Embryonic facial prominence (tissue), 1 donor: ENCODE results near the gene CFH.
"Not testable (repeated sequence)": the region's sequence is repeated elsewhere in the genome, so short reads cannot be mapped to it uniquely, and the experiment has no call there.

Experiments
- DNase-seq: peaks from one replicate; pipeline ENCODE4 v3.0.0-alpha.2; 2016; ENCODE audit errors: extremely low spot score

The CFH gene

DNA sequence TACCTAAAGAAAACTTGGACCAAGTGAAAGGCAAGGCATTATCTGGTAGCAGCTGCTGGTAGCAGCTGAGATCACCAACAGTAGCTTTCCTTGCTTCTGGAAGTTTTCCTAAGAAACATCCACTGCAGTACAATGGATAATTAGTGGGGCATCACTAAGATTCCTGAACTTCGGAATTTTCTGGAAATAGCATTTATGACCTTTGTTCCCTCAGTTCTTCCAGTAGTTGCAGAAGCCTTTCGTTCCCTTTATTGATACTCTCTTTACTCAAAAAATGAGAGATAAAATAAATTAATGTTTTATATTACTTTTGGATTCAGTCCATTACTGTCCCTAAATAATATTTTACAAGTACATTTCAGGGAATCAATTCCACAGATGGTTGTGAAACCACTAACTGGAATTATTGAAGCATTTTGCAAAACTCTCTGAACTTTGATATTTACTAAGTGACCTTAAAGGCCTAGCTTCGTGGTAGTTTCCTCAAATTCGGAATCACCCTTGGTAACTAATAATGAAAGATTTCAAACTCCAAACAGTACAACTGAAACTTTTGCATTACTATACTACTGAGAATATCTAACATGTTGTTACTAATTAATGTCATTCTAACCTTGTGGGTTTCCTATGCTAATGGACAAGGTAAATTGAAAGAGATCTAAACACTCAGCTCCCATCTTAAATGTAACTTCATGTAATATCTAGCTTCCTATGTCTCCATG is 113.3 kb downstream of the CFH start:
- not testable (repeated sequence) for DNase-seq

DNA sequence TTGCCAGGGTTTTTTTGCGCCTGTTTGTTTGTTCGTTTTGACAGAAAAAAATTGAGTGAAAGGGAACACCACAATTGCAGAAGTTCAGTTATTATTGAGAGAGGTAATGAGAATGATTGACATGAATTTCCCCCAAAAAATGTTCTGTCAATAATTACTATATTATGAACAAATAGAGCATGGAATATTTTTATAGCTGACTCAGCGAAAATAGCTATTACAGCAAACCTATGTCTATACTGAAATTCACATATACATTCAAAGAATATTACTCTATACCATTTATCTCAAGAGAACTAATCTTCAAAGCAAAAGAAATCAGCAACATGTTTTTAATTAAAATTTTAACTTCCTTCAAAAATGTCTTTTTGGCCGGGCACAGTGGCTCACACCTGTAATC is 118.0 kb downstream of the CFH start:
- DNase-seq, result not testable (repeated sequence)

DNA sequence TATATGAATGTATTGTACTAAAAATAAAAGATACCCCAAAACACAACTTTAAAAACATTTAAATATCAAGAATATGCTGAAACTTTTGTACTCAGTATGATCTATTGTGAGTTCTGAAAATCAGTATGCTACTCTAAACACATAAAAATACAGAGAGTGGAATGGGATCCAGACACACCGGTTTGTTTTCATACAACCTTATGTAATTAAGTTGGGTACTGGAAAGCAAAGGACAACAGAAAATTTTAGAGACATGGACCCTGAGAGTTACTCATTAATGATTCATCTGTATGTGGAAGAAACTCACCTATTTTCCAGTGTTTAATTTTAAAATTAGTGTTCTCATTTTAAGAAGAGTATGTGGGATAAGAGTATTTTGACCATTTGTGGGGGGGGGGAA is 121.9 kb downstream of the CFH start:
- no peak for DNase-seq

DNA sequence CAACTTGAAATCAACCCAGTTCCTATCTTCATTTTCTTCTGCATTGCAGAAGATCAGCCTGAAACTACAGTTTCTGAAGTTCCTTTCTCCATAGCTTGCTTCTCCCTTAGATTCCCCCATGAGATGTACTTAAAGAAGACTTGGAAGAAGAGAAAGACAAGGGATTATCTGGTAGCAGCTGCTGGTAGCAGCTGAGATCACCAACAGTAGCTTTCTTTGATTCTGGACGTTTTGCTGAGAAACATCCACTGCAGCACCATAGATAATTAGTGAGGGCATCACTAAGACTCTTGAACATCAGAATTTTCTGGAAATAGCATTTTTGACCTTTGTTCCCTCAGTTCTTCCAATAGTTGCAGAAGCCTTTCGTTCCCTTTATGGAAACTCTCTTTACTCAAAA is 122.3 kb downstream of the CFH start:
- DNase-seq, result no peak

DNA sequence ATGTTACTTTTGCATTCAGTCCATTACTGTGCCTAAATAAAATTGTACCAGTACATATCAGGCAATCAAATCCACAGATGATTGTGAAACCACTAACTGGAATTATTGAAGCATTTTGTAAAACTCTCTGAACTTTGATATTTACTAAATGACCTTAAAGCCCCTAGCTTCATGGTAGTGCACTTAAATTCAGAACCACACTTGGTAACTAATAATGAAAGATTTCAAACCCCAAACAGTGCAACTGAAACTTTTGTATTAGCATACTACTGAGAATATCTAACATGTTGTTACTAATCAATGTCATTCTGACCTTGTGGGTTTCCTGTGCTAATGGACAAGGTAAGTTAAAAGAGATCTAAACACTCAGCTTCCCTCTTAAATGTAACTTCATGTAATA is 122.8 kb downstream of the CFH start, which contains the start of gene CFHR3:
CFHR3 (plus strand) TSS at position 238 of the 400 bp plus-strand sequence; CDS start at position 285, 47 bp downstream.
- no peak for DNase-seq

DNA sequence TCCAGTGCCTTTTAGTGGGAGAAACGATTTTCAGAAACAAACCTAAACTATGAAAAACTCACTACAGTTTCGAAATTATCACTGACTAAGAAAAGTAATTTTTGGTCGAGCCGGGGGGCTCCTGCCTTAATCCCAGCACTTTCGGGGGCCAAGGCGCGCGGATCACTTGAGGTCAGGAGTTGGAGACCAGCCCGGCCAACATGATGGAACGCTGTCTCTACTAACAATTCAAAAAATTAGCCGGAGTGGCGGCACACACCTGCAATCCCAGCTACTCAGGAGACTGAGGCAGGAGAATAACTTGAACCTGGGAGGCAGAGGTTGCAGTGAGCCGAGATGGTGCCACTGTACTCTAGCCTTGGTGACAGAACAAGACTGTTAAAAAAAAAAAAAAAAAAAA is 125.8 kb downstream of the CFH start:
- DNase-seq, result no peak

DNA sequence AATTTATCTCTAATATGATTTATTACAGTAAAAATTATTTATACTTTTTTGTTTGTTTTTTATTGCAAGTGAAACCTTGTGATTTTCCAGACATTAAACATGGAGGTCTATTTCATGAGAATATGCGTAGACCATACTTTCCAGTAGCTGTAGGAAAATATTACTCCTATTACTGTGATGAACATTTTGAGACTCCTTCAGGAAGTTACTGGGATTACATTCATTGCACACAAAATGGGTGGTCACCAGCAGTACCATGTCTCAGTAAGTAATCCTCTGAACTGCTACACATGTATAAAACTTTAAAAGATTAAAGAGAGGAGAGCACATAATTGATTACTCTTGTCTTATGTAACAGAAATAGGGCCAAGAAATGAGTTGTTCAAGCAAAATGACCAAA is 127.2 kb downstream of the CFH start:
- DNase-seq, result no peak

DNA sequence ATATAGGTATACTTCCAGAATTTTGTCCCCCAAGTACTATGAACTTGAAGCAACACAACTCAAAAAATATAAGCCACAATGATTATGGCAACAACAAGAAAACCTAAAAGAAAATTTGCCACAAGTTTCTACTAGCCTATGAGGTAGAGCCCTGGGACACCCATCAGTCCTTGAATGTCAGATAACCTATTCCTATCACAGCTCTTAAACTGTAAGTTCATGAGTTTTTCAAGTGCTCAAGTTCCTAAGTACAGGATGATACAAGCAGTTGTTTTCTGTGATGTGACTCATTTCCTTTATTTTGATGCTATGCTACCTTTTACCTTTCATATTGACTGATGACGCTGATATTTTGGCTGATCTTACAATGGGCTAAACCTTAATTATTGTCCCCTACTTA is 139.4 kb downstream of the CFH start:
- not testable (repeated sequence) for DNase-seq

DNA sequence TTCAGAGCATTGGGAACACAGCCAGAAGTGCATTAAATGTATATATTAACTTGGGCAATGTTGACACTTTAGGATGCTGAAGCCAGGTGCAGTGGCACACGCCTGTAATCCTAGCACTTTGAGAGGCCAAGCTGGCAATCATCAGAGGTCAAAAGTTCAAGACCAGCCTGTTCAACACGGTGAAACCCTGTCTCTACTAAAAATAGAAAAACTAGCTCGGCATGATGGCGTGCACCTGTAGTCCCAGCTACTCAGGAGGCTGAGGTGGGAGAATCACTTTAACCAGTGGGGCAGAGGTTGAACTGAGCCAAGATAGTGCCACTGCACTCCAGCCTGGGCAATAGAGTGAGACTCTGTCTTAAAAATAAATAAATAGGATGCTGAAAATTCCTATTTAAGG is 142.3 kb downstream of the CFH start:
- not testable (repeated sequence) for DNase-seq
